Thyroid gland (tissue), 4 donors: ENCODE results near the gene NXPE3.

ENCODE experiments used
- POLR2A ChIP-seq, 2 donors: fragments of 450-650 bp; IDR thresholded peaks; one replicate each; pipeline ENCODE4 v1.6.1; 2017; ENCODE audit warnings: antibody characterized with exemption in 2 of 2, mild to moderate bottlenecking in 2 of 2, moderate library complexity in 1 of 2
- TF ChIP-seq, protein P1 (sequence below), 6 experiments: fragments of 200-600 bp in 3 of 6; fragments of 450-650 bp in 3 of 6; sonication (generic) in 3 of 6; IDR thresholded peaks; one replicate each; pipeline ENCODE4 v1.5.1; 2016 to 2019; ENCODE audit warnings: antibody characterized with exemption in 6 of 6, mild to moderate bottlenecking in 2 of 6, inconsistent platforms in 1 of 6, moderate library complexity in 1 of 6

DNA sequence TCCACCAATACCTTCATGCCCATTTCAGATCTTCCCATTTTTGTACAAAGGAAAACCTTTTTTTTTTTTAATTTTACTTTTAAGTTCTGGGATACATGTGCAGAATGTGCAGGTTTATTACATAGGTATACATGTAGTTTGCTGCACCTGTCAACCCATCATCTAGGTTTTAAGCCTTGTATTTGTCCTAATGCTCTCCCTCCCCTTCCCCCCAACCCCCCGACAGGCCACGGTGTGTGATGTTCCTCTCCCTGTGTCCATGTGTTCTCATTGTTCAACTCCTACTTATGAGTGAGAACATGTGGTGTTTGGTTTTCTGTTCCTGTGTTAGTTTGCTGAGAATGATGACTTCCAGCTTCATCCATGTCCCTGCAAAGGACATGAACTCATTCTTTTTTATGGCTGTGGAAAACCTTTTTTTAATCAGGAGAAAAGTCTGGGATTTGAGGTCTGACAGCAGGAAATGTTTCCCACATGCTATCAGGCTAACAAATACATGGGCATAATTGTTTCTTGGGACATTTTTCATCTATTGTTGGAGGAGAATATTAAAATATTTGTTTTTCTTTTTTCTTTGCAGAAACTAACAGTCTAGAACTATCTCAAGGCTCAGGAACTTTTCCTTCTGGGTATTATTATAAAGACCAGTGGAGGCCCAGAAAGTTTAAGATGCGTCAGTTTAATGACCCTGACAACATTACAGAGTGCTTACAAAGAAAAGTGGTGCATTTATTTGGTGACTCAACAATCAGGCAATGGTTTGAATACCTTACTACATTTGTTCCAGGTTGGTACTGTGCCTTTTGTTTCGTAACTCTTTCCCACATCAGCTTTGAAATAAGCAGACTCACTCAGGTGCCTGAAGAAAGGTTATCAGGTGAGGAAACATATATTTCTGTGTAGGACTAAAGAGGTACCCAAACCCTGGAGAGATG is 37.5 kb downstream of the NXPE3 start:
- TF ChIP-seq, protein P1, sequence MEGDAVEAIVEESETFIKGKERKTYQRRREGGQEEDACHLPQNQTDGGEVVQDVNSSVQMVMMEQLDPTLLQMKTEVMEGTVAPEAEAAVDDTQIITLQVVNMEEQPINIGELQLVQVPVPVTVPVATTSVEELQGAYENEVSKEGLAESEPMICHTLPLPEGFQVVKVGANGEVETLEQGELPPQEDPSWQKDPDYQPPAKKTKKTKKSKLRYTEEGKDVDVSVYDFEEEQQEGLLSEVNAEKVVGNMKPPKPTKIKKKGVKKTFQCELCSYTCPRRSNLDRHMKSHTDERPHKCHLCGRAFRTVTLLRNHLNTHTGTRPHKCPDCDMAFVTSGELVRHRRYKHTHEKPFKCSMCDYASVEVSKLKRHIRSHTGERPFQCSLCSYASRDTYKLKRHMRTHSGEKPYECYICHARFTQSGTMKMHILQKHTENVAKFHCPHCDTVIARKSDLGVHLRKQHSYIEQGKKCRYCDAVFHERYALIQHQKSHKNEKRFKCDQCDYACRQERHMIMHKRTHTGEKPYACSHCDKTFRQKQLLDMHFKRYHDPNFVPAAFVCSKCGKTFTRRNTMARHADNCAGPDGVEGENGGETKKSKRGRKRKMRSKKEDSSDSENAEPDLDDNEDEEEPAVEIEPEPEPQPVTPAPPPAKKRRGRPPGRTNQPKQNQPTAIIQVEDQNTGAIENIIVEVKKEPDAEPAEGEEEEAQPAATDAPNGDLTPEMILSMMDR (IDR thresholded peaks at IDR 0.05), result no peak
- no peak for TF ChIP-seq POLR2A (IDR thresholded peaks at IDR 0.05)
